Fibroblast of lung (primary cell): ENCODE measurements around the gene CROCC2.

Experiments used
- CTCF ChIP-seq, 2 donors: IDR thresholded peaks in 1 of 2; conservative IDR thresholded peaks in 1 of 2; 1 replicate in 1 of 2; 2 replicates in 1 of 2; pipeline ENCODE4 v1.5.1; 2011 to 2012; ENCODE audit warnings: low read length in 2 of 2, control low read depth in 1 of 2, inconsistent platforms in 1 of 2, low read depth in 1 of 2, mild to moderate bottlenecking in 1 of 2
- EZH2 ChIP-seq: IDR thresholded peaks from 2 replicates; pipeline ENCODE4 v1.5.1; 2012; ENCODE audit warnings: low read length, control low read depth, mild to moderate bottlenecking; ENCODE audit errors: missing control alignments

- TF ChIP-seq CTCF (conservative IDR thresholded peaks at IDR 0.05 in 1 of 2, IDR thresholded peaks at IDR 0.05 in 1 of 2; ENCODE audit: low read depth in 1 of 2, low read length in 2 of 2) (no peak), EZH2 (no peak)
These were observed 81.5 kb downstream of the CROCC2 start for GRCh38 chr2:240987588-240987987.
